NB4 (cell line): Measurements from ENCODE around the gene TARS1.

Source experiments
- MYC ChIP-seq: IDR thresholded peaks from 2 replicates; pipeline ENCODE4 v1.6.1; 2011; ENCODE audit warnings: low read depth, low read length
- TF ChIP-seq, protein P1 (sequence below): IDR thresholded peaks from one replicate; pipeline ENCODE4 v1.5.1; 2012; ENCODE audit warnings: low read depth, low read length
- TF ChIP-seq, protein P2 (sequence below): IDR thresholded peaks from 2 replicates; pipeline ENCODE4 v1.6.1; 2011; ENCODE audit warnings: low read depth, low read length

DNA sequence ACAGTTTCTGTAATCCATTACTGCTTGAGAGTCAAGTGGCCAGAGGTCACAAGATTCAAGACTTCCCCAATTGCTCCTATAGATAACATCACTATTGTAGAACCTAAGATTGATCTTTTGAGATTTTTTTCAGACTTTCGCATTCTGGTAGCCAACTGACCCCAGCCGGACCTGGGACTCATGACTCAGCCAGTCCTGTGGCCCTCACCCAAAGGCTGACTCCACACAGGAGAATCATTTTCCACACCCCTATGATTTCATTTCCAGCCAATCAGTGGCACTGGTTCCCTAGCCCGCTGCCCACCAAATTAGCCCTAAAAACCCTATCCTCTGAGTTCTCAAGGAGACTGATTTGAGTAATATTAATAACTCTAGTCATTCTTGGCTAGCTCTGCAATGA is 36.2 kb downstream of the TARS1 start:
- TF ChIP-seq, protein P1, sequence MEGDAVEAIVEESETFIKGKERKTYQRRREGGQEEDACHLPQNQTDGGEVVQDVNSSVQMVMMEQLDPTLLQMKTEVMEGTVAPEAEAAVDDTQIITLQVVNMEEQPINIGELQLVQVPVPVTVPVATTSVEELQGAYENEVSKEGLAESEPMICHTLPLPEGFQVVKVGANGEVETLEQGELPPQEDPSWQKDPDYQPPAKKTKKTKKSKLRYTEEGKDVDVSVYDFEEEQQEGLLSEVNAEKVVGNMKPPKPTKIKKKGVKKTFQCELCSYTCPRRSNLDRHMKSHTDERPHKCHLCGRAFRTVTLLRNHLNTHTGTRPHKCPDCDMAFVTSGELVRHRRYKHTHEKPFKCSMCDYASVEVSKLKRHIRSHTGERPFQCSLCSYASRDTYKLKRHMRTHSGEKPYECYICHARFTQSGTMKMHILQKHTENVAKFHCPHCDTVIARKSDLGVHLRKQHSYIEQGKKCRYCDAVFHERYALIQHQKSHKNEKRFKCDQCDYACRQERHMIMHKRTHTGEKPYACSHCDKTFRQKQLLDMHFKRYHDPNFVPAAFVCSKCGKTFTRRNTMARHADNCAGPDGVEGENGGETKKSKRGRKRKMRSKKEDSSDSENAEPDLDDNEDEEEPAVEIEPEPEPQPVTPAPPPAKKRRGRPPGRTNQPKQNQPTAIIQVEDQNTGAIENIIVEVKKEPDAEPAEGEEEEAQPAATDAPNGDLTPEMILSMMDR: no peak
- TF ChIP-seq MYC: no peak
- TF ChIP-seq, protein P2, sequence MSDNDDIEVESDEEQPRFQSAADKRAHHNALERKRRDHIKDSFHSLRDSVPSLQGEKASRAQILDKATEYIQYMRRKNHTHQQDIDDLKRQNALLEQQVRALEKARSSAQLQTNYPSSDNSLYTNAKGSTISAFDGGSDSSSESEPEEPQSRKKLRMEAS: no peak
